Endothelial cell (in vitro differentiated cells): ENCODE results near the gene CCNF. TPM values are rescaled to one million over a fixed set of nuclear protein-coding genes. Genes with fewer than 3 reads are reported as not detected.

Experiments used
- DNase-seq: peaks from one replicate; pipeline ENCODE4 v3.0.0; 2021; ENCODE audit warnings: low spot score
- H3K27ac Mint-ChIP-seq: one replicate; pipeline ENCODE4 v1.8.0; 2021; ENCODE audit warnings: mixed read lengths, inconsistent platforms; ENCODE audit not compliant: unreplicated experiment
- H3K27me3 Mint-ChIP-seq: one replicate; pipeline ENCODE4 v1.8.0; 2021; ENCODE audit warnings: mild to moderate bottlenecking, moderate library complexity, mixed read lengths, inconsistent platforms; ENCODE audit not compliant: unreplicated experiment
- H3K36me3 Mint-ChIP-seq: one replicate; pipeline ENCODE4 v1.8.0; 2021; ENCODE audit warnings: mild to moderate bottlenecking, low read depth, mixed read lengths, inconsistent platforms; ENCODE audit not compliant: unreplicated experiment
- H3K4me1 Mint-ChIP-seq: one replicate; pipeline ENCODE4 v1.8.0; 2021; ENCODE audit warnings: mild to moderate bottlenecking, mixed read lengths, inconsistent platforms; ENCODE audit not compliant: unreplicated experiment
- H3K4me3 Mint-ChIP-seq: one replicate; pipeline ENCODE4 v1.8.0; 2021; ENCODE audit warnings: mild to moderate bottlenecking, mixed read lengths, inconsistent platforms; ENCODE audit not compliant: unreplicated experiment
- H3K9me3 Mint-ChIP-seq: one replicate; pipeline ENCODE4 v1.8.0; 2021; ENCODE audit warnings: mixed read lengths, inconsistent platforms; ENCODE audit not compliant: unreplicated experiment
- CTCF ChIP-seq: fragments of 200-600 bp; sonication (generic); IDR thresholded peaks from one replicate; pipeline ENCODE4 v1.5.0; 2021; ENCODE audit warnings: antibody characterized with exemption; ENCODE audit not compliant: unreplicated experiment
- total RNA-seq: library from RNA; stranded (reverse); fragmentation: NEBNext Ultra II Directional; extraction: Animal tissue kit (Norgen Biotek cat#: 25700); gene quantifications from one replicate; pipeline ENCODE4 v1.2.1, GENCODE V29; 2021; ENCODE audit not compliant: unreplicated experiment

The CCNF gene
- total RNA-seq, 1 donor from 2014 or later: 30.2 TPM

- Mint-ChIP-seq H3K36me3 (no peaks in the 10 kb centered on the region), H3K27me3 (peaks cover 27% of the 10 kb centered on the region), H3K9me3 (no peaks in the 10 kb centered on the region)
Observed at GRCh38 chr16:2468725-2469398, 39.6 kb downstream of the CCNF start.

GRCh38 chr16:2469399-2470233, 40.4 kb downstream of the CCNF start:
- TF ChIP-seq CTCF: no peak
- Mint-ChIP-seq H3K4me3 (no peak overlapping the region), H3K4me1 (peaks cover 4% of the 10 kb centered on the region), H3K27ac (no peak overlapping the region), H3K9me3 (no peaks in the 10 kb centered on the region), H3K27me3 (peaks cover 24% of the 10 kb centered on the region), H3K36me3 (no peaks in the 10 kb centered on the region)
- no peak for DNase-seq

More at GRCh38 chr16:2468725-2469398, 39.6 kb downstream of the CCNF start:
- H3K4me1 Mint-ChIP-seq: peaks cover 4% of the 10 kb centered on the region
- no peak for TF ChIP-seq CTCF
- no peak for DNase-seq
- H3K4me3 Mint-ChIP-seq: no peak overlapping the region
- H3K27ac Mint-ChIP-seq: no peak overlapping the region

DNA sequence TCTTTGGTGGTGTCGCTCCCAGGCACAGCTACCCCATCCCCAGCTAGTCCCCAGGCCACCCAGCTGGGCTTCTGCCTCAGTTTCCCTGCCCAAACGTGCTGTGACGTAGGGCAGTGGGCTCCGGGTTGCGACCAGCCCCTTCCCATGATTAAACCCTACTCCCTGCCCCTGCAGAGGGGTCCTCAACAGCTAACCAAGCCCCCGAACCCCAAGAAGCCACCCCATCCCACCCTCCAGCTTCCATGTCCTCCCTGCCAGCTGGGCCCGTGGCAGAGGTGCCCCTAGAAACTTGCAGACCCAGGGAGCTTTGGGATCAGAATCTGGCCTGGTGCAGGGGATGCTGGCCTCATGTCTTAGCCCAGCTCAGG, 41.0 kb downstream of the CCNF start:
- no peak for TF ChIP-seq CTCF
- Mint-ChIP-seq H3K27me3 (peaks cover 24% of the 10 kb centered on the region), H3K9me3 (no peaks in the 10 kb centered on the region), H3K4me1 (peaks cover 4% of the 10 kb centered on the region), H3K4me3 (no peak overlapping the region), H3K27ac (no peak overlapping the region), H3K36me3 (no peaks in the 10 kb centered on the region)
- no peak for DNase-seq

DNA sequence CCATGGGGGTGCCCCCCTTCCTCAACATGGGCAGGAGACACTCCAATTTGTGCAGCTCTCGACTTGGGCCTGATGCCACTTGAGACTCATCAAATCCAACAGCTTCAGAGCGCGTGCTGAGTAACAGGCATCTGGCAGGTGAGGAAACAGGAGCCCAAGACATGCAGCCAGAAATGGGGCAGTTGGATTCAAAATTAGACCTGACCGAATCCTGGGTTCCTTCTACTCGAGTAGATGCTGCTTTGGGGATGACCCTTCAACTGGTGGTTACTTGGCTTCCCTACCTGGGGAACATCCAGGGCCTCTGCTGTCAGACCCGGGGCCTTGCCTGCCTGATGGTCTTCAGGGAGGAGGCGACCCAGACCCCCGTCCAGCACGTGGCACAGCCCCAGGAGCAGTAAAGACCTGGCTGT, 41.4 kb downstream of the CCNF start:
- Mint-ChIP-seq H3K36me3 (no peaks in the 10 kb centered on the region), H3K4me1 (peaks cover 4% of the 10 kb centered on the region), H3K27ac (no peak overlapping the region), H3K4me3 (no peak overlapping the region), H3K9me3 (no peaks in the 10 kb centered on the region), H3K27me3 (peaks cover 24% of the 10 kb centered on the region)
- DNase-seq: no peak
- TF ChIP-seq CTCF: no peak

DNA sequence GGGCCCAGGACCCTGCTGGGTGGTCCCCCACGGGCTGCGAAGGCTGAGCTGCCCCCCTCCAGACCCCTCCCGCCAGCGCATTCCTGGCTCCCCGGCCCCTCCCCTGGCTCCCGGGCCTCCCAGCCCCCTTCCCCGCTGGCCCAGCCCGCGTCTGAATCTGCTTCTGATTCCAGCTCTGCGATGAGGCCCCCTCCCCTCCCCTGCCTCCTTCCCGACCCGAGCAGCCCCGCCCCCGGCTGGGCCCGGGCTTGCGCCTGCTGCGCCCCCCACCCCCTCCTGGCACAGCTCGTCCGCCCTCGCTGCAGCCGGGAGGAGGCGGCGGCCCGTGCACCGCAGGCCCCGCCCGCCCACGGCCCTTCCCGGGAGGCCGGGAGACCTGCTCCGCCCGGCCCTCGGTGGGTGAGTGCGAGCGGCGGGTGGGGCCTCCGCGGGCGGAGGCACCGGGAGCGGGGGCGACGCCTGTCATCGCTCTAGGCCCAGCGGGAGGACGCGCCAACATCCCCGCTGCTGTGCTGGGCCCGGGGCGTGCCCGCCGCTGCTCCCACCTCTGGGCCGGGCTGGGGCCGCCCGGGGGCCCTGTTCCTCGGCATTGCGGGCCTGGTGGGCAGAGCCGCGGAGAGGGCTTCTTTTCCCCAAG, 41.9 kb downstream of the CCNF start, which contains the start of gene NTN3:
TSS of gene NTN3 (plus strand) at position 282 of the 637 bp plus-strand sequence. CDS start 405 bp downstream, outside the sequence.
- Mint-ChIP-seq H3K36me3 (no peaks in the 10 kb centered on the region), H3K9me3 (no peaks in the 10 kb centered on the region), H3K4me3 (no peak within 1 kb of the TSS), H3K27ac (no peak within 1 kb of the TSS), H3K4me1 (peaks cover 7% of the 10 kb centered on the region), H3K27me3 (peaks cover 29% of the 10 kb centered on the region)
- DNase-seq: peak; percentile 17
- TF ChIP-seq CTCF: no peak
